ENCODE results near the gene MCAM. TPM values are rescaled to one million over a fixed set of nuclear protein-coding genes. Genes with fewer than 3 reads are reported as not detected.

Gene MCAM
- total RNA-seq, 1 donor from 2014 or later: 67.1 TPM

DNA sequence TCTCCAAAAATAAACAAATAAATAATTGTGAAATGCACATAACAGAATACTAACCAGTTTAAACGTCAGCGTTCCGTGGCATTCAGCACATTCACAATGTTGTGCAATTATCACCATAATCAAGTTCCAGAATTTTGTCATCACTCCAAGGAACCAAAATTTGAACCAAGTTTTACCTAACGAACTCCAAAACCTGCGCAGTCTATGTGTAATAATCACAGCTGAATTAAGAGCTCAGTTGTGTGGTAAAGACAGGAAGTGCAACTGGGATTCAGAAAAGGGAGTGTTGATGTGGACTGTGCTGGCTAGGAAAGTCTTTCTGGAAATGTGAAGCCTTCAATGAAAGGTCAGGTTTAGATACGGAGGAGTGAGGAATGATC lies 5.4 kb upstream of the MCAM start:
- ATAC-seq (no peak), DNase-seq (no peak)
- TF ChIP-seq, protein P1, sequence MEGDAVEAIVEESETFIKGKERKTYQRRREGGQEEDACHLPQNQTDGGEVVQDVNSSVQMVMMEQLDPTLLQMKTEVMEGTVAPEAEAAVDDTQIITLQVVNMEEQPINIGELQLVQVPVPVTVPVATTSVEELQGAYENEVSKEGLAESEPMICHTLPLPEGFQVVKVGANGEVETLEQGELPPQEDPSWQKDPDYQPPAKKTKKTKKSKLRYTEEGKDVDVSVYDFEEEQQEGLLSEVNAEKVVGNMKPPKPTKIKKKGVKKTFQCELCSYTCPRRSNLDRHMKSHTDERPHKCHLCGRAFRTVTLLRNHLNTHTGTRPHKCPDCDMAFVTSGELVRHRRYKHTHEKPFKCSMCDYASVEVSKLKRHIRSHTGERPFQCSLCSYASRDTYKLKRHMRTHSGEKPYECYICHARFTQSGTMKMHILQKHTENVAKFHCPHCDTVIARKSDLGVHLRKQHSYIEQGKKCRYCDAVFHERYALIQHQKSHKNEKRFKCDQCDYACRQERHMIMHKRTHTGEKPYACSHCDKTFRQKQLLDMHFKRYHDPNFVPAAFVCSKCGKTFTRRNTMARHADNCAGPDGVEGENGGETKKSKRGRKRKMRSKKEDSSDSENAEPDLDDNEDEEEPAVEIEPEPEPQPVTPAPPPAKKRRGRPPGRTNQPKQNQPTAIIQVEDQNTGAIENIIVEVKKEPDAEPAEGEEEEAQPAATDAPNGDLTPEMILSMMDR (IDR thresholded peaks at IDR 0.05): no peak
- peaks cover 56% of the 10 kb centered on the region for H3K4me1 ChIP-seq
- no peaks in the 10 kb centered on the region for H3K36me3 ChIP-seq
- H3K4me3 ChIP-seq: no peak overlapping the region
- H3K9me3 ChIP-seq: no peaks in the 10 kb centered on the region
- H3K27me3 ChIP-seq (ENCODE audit: low read depth): peaks cover 21% of the 10 kb centered on the region
- intact Hi-C loops (cut with DNase I): no loop called here
- peak overlapping the region; percentile 90 for H3K27ac ChIP-seq

DNA sequence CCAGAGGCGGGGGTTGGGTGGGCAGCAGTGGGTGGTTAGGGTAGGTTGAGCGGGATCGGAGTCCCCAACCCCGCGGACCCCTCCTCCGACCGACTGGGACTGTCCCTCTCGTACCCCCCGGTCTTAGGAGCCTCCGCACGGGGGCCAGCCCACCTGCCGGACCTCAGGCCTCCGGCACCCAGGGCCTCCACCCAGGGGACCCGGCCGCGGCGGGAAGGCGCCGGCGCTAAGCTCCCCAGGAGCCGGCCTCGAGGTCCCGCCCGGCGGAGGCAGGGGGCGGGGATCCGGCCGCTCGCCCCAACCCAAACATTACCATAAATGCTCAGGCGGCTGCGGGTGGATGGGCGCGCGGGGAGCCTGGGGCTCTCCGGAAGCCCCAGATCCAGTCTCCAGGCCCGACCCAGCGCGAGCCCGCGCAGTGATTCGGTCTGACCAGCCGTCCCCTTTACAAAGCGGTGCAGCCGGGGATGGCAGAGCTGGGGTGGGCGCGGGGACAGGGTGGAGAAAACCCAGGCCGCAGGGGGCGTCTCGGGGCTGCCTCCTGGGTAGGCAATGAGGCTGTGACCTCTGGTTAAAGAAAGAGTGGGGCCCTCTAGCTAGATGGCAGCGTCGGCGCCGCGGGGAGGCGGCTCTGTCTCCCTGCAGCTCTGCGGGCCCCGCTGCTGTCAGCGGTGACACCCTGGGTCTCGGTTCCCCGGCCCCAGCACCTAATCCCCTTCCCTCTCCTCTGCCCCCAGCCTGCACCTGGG lies 4.0 kb upstream of the MCAM start:
- peak overlapping the region; percentile 59 for H3K4me3 ChIP-seq
- ATAC-seq: peak; percentile 62 to 68
- TF ChIP-seq, protein P1 (IDR thresholded peaks at IDR 0.05): no peak
- peaks cover 68% of the 10 kb centered on the region for H3K4me1 ChIP-seq
- H3K27ac ChIP-seq: peak overlapping the region; percentile 90
- peaks cover 33% of the 10 kb centered on the region for H3K27me3 ChIP-seq (ENCODE audit: low read depth)
- no peaks in the 10 kb centered on the region for H3K9me3 ChIP-seq
- intact Hi-C loops (cut with DNase I): no loop called here
- peak; percentile 64 for DNase-seq
- H3K36me3 ChIP-seq: no peaks in the 10 kb centered on the region

DNA sequence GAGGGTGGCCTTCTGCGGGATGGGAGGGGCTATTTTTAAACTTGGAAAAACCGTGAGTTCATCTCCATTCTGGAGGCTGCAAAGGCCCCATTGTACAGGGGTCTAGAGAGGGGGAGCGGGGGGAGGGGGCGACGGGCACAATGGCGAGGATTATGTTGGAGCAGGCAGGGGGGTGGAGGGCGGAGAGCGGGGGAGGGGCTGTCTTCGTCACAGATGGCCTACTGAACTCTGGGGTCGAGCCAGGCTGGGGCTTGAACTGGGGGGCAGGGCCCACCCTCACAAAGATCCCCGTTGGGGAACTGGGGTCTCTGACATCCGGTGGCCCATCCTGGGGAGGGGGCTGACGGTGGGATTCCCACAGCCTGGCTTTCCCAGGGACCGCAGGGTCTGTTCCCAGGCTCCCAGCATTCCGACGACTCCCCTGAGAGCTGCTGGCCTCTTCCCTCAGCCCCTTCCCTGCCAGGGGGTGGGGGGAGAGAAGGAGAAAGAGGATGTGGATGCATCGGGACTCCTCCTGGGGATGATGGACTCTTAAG lies 3.4 kb upstream of the MCAM start:
- Histone ChIP-seq H3K36me3 (no peaks in the 10 kb centered on the region), H3K27ac (peak overlapping the region; percentile 90), H3K4me1 (peaks cover 74% of the 10 kb centered on the region), H3K9me3 (no peaks in the 10 kb centered on the region), H3K27me3 (ENCODE audit: low read depth) (peaks cover 40% of the 10 kb centered on the region), H3K4me3 (peak overlapping the region; percentile 59)
- intact Hi-C loops (cut with DNase I): no loop called here
- no peak for ATAC-seq
- no peak for DNase-seq
- TF ChIP-seq, protein P1 (IDR thresholded peaks at IDR 0.05): no peak

DNA sequence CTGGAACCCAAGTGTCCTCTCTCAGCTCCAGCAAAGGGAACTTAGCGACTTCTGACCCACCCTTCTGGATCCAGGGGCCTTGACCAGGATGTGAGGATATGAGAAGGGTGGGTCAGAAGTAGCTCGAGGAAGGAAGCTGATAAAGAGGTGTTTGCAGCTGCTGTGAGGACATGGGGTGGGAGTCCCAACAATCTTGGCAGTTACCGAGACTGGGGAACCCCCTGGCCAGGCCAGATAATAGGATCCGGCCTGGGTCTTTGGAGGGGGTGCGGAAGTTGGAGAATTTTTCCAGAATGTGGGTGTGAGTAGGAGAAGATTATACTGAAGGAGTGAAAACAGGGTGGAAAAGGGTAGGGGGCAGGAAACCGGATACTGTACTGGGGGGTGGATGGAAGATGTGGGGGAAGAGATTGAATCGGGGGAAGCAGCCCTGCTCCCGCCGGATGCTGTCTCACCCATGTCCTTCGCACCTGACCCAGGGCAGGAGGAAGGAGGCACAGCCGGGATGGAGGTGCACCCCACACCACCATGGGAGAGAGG lies 2.8 kb upstream of the MCAM start:
- Histone ChIP-seq H3K4me1 (peaks cover 80% of the 10 kb centered on the region), H3K4me3 (no peak overlapping the region), H3K36me3 (no peaks in the 10 kb centered on the region), H3K27me3 (ENCODE audit: low read depth) (peaks cover 44% of the 10 kb centered on the region), H3K9me3 (no peaks in the 10 kb centered on the region), H3K27ac (peak overlapping the region; percentile 90)
- TF ChIP-seq, protein P1 (IDR thresholded peaks at IDR 0.05): no peak
- intact Hi-C loops (cut with DNase I): no loop called here
- no peak for ATAC-seq
- no peak for DNase-seq

DNA sequence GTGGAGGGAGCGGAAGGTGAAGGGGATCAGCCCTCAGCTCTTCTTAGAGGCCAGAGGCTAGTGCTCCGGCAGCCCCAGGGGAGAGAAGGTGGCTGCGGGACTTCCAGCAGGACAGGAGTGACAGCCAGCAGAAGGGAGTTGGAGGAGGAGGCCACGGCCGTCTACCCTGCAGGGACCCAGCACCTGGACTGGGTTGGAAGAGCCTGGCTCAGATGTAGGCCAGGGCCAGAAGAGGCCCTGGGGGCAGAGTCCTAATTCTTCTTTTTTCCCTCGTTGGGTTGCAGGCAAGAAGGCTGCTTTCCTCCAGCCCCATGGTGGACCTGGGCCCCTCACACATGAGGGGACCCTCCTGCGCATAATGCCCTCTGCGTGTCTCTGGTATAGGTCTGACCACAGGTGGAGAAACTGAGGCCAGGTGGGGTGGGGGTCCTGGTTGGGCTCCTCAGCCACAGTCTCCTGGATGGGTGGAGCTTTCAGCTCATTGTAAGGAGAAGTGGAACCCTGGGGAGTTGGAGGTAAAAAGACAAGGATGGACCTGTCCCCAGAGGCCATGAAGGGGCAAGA lies 2.3 kb upstream of the MCAM start:
- H3K36me3 ChIP-seq: peaks cover 4% of the 10 kb centered on the region
- H3K27me3 ChIP-seq (ENCODE audit: low read depth): peaks cover 50% of the 10 kb centered on the region
- ATAC-seq: no peak
- intact Hi-C loops (cut with DNase I): no loop called here
- TF ChIP-seq, protein P1 (IDR thresholded peaks at IDR 0.05): no peak
- peaks cover 84% of the 10 kb centered on the region for H3K4me1 ChIP-seq
- H3K9me3 ChIP-seq: no peaks in the 10 kb centered on the region
- DNase-seq: no peak
- H3K4me3 ChIP-seq: peak overlapping the region; percentile 6
- peak overlapping the region; percentile 90 for H3K27ac ChIP-seq

Measured in lower lobe of right lung (tissue), 2 donors.